Gastrocnemius medialis (tissue), 4 donors: Measurements from ENCODE around the gene PSMC3.

ENCODE experiments used
- CTCF ChIP-seq, 5 experiments: fragments of 450-650 bp in 3 of 5; fragments of 200-600 bp in 2 of 5; sonication (generic) in 2 of 5; IDR thresholded peaks in 4 of 5; conservative IDR thresholded peaks in 1 of 5; 1 replicate in 4 of 5; 2 replicates in 1 of 5; pipeline ENCODE4 v1.5.1; 2016 to 2019; ENCODE audit warnings: antibody characterized with exemption in 5 of 5, mild to moderate bottlenecking in 3 of 5, moderate library complexity in 3 of 5
- POLR2A ChIP-seq, 2 donors: fragments of 450-650 bp; IDR thresholded peaks; one replicate each; pipeline ENCODE4 v1.6.1; 2017; ENCODE audit warnings: antibody characterized with exemption in 2 of 2, mild to moderate bottlenecking in 2 of 2, moderate library complexity in 2 of 2

GRCh38 chr11:47466701-47467250 is 40.5 kb upstream of the PSMC3 start:
- no peak for TF ChIP-seq CTCF (IDR thresholded peaks at IDR 0.05 in 4 of 5, conservative IDR thresholded peaks at IDR 0.05 in 1 of 5)
- no peak for TF ChIP-seq POLR2A (IDR thresholded peaks at IDR 0.05)
